ENCODE data around the gene NOTO.

The NOTO gene

GRCh38 chr2:73258913-73259215 is 56.5 kb downstream of the NOTO start:
- DNase-seq, result no peak

GRCh38 chr2:73259276-73259675 is 56.9 kb downstream of the NOTO start:
- no peak for DNase-seq

GRCh38 chr2:73259704-73260337 is 57.4 kb downstream of the NOTO start:
- DNase-seq, result no peak

GRCh38 chr2:73260338-73260984 is 58.1 kb downstream of the NOTO start:
- DNase-seq, result no peak

Data from stimulated activated CD4-positive, alpha-beta T cell treated with anti-CD3 and anti-CD28 coated beads, Interleukin-2, amount 100 ng/mL, for 48 hours (primary cell).